Measurements from ENCODE around the gene CDK14.
"Not testable (repeated sequence)": the region's sequence is repeated elsewhere in the genome, so short reads cannot be mapped to it uniquely, and the experiment has no call there.

The CDK14 gene

DNA sequence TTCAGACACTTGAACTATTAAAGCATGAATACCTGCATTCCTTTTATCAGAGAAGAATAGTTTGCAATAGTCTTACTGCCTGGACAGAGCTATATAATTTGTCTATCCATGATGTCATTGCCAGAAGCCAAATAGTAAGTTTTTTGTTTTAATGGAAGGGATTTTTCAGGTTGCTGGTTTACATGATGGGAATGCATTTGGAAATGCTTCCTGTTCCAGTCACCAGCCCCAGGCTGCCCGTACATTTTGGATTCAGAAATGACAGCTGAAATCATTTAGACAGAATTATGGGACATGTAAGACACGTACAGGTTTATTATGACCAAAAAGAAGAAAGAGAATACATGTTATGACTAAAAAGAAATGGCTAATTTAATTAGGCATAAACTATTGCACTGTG lies 293.1 kb downstream of the CDK14 start:
- in situ Hi-C loops (cut with MboI; ENCODE audit: low sequenced_read_pairs) = no loop called here

GRCh38 chr7:90889644-90890043 lies 293.5 kb downstream of the CDK14 start:
- in situ Hi-C loops (cut with MboI; ENCODE audit: low sequenced_read_pairs) = no loop called here

- in situ Hi-C loops (cut with MboI; ENCODE audit: low sequenced_read_pairs) = no loop called here
Measured at GRCh38 chr7:90891529-90891928, 295.4 kb downstream of the CDK14 start.

GRCh38 chr7:90892213-90892612 lies 296.1 kb downstream of the CDK14 start:
- in situ Hi-C loops (cut with MboI; ENCODE audit: low sequenced_read_pairs) = no loop called here

DNA sequence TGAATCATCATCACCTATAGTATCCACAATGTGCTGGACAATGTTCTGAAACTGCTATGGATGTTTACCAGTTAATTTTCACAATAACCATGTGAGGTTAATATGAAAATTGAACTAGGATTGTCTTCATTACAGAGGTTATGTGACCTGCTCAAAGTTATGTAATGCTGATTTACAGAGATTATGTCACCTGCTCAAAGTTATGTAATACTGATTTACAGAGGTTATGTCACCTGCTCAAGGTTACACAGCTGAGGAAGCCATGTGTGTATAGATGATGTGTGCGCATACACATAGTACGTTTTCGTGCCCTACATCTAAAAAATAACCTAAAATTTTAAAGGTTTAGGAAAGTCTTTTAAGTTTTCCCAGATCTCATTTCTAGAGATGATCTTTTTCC lies 298.0 kb downstream of the CDK14 start:
- in situ Hi-C loops (cut with MboI; ENCODE audit: low sequenced_read_pairs) = no loop called here

DNA sequence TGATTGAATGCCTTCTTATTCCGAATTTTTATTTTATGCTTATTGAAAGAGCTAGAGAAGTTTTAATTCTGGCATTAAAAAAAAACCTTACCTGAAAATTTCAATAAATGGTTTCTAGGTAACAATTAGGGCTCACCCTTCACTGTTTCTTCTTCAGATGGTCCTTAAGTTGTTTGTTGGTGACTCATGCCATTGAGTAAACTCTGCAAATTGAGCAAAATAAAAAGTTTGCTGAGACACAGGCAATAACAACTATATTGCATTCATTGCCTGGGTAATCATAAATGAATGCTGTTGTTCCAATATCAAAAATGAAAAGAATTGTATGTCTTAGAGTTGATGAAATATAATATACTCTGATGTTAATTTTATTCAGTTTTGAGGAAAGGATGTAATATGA lies 300.3 kb downstream of the CDK14 start:
- in situ Hi-C loops (cut with MboI; ENCODE audit: low sequenced_read_pairs) = no loop called here

DNA sequence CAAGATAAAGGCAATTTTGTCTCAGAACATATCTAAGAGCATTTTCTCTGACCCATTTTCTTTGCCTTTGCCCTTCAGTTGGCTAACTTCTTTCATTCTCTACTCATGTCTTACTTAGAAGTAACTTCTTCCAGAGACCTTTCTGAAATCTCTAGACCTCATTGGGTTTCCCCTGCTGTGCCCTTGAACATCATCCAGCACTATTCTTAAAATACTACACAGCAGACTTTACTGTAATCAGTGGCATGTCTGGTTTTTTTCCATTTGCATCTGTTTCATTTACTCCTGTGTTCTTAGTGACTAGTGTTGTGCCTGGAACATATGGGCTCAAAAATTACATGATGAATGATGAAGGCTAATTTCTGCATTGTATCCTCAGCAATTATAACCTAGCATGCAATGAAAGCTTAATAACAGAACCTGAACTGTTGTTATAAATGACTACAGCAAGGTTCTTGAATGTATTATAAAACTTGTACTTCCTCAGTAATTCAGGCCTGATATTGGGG lies 301.9 kb downstream of the CDK14 start:
- in situ Hi-C loops (cut with MboI; ENCODE audit: low sequenced_read_pairs) = no loop called here

GRCh38 chr7:90900628-90901356 lies 304.7 kb downstream of the CDK14 start:
- in situ Hi-C loops (cut with MboI; ENCODE audit: low sequenced_read_pairs) = no loop called here

GRCh38 chr7:90903841-90904240 lies 307.7 kb downstream of the CDK14 start:
- in situ Hi-C loops (cut with MboI; ENCODE audit: low sequenced_read_pairs) = no loop called here

DNA sequence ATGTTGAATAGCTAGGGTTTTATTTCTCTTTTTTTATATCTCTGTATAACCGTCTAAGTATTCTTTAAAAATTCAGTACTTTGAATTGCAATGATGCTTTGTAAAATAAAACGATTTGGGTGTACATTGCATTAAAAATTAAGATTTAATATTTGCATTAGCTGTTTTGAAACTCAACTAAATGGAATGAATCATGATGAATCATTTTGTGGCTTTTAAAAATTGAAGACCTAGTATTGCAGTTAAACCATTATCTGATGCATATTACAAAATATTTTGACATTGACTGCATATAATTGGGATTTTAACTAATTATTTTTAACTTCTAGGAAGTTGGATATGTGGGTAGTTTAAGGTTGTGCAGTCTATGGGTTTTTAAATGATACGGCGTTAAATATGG lies 314.0 kb downstream of the CDK14 start:
- in situ Hi-C loops (cut with MboI; ENCODE audit: low sequenced_read_pairs) = no loop called here

DNA sequence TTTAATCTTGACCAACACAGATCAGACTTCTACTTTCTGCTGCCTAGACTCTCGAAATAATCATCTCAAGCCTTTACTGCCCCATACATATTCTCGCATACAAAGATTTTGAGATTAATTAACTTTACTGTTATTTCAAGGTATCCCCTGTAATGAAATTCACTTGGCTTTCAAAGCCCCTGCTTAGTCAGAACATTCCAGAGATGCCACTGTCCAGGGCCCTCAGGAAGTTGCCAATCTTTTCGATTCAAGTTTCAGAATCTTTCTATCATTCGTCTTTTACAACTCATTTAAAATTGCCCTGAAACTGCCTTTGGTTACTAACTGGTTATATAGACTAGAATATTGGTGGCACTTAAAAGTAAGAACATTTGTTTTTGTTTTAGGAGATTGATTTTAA lies 320.2 kb downstream of the CDK14 start:
- in situ Hi-C loops (cut with MboI; ENCODE audit: low sequenced_read_pairs) = no loop called here

DNA sequence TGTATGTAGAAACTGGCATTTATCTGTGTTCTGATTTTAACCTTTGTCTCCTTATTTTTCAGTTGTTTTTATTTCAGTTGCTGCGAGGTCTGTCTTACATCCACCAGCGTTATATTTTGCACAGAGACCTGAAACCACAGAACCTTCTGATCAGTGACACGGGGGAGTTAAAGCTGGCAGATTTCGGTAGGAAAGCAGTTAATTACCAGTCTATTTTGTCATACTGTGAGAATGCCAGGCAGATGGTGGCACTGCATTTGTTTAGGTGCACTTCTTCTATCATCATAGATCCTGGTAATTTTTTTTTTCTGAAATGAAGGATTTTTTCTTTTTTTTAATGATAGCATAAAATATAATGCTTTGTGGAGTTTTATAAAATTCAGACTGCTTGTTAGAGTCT lies 321.4 kb downstream of the CDK14 start:
- in situ Hi-C loops (cut with MboI; ENCODE audit: low sequenced_read_pairs) = no loop called here

- in situ Hi-C loops (cut with MboI; ENCODE audit: low sequenced_read_pairs) = no loop called here
Measured at GRCh38 chr7:90918303-90918702, 322.2 kb downstream of the CDK14 start.

GRCh38 chr7:90919816-90920215 lies 323.7 kb downstream of the CDK14 start:
- in situ Hi-C loops (cut with MboI; ENCODE audit: low sequenced_read_pairs) = no loop called here

- in situ Hi-C loops (cut with MboI; ENCODE audit: low sequenced_read_pairs) = no loop called here
Measured at GRCh38 chr7:90920336-90920735, 324.2 kb downstream of the CDK14 start.

DNA sequence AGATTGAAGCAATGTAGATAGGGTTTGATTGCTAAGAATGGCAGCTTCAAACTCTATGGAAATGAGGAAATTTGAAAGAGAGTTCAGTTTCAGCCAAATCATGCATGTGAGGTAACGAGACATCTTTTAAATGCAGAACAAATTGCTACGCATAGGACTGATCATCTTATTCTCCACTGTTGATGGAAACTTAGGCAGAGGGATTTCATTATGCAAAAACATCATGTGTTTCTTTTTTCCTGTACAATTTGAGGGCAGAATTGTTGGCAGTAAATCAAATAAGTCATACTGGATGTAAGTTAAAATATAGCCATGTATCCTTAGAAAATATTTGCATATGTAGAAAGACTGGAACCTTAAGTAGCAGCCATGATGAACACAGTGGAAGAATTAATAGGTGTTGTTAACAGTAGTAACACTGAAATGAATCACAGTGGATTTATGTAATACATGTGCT lies 327.4 kb downstream of the CDK14 start:
- in situ Hi-C loops (cut with MboI; ENCODE audit: low sequenced_read_pairs) = no loop called here

DNA sequence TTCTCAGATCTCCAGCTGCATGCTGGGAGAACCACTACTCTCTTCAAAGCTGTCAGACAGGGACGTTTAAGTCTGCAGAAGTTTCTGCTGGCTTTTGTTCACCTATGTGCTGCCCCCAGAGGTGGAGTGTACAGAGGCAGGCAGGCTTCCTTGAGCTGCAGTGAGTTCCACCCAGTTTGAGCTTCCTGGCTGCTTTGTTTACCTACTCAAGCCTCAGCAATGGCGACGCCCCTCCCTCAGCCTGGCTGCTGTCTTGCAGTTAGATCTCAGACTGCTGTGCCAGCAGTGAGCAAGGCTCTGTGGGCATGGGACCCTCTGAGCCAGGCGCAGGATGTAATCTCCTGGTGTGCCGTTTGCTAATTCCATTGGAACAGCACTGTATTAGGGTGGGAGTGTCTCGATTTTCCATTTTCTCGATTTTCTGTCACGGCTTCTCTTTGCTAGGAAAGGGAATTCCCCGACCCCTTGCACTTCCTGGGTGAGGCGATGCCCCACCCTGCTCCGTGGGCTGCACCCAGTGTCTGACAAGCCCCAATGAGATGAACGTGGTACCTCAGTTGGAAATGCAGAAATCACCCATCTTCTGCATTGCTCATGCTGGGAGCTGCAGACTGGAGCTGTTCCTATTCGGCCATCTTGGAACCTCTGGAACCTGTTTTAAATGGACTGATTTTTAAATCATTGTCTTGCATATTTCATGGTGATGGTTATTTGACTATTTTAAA lies 332.7 kb downstream of the CDK14 start:
- in situ Hi-C loops (cut with MboI; ENCODE audit: low sequenced_read_pairs) = not testable (repeated sequence)

- in situ Hi-C loops (cut with MboI; ENCODE audit: low sequenced_read_pairs) = no loop called here
Measured at GRCh38 chr7:90931986-90932916, 336.1 kb downstream of the CDK14 start.

DNA sequence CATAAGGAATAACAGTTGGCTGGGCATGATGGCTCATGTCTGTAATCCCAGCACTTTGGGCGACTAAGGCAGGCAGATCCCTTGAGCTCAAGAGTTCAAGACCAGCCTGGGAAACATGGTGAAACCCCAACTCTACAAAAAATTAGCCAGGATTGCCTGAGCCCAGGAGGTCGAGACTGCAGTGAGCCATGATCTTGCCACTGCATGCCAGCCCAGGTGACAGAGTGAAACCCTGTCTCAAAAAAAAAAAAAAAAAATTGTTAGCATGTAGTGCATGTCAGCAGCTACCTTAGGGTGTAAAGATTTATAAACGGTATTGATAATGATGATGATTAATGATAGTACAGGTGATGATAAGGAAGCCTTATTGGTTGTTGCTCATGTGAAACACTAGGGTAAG lies 336.9 kb downstream of the CDK14 start:
- in situ Hi-C loops (cut with MboI; ENCODE audit: low sequenced_read_pairs) = no loop called here

DNA sequence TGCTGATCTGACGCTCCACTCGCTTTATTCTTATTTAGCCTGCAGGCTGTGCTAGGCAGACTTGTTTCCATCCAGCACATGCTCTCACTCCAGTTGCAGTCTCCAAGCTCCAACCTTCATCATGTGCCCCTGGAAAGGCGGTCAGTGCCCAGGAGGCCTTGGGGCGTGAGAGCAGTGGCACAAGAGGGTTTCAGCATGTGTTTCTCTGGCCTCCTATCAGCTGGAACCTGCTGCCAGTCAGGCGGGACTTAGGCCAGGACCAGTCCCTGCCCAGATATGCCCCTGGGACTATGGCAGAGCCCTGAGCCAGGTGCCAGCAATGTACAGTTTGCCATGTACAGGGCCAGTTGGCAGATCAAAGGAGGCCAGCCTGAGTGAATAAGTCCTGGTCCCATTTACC lies 337.9 kb downstream of the CDK14 start:
- in situ Hi-C loops (cut with MboI; ENCODE audit: low sequenced_read_pairs) = no loop called here

DNA sequence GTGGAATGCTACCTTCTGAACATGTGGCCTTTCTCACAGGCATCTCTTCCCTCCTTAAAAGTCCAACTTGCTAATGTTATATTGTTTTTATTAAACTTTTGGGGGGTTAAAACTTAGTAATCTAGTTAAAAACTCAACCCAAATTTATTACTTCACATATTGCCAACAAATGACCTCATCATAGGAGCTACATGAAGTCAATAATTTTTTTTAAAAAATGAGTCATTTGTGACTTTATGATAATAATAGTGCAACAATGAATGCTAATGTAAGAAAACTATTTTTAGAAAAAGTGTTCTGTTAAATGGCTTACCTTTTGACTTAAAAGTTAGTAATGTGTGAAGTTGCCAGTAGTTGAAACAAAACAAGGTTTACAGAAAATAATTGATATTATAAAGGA lies 342.2 kb downstream of the CDK14 start:
- in situ Hi-C loops (cut with MboI; ENCODE audit: low sequenced_read_pairs) = no loop called here
